GM12864 (cell line): Measurements from ENCODE around the gene APC.

Experiments used
- DNase-seq: peaks from one replicate; pipeline ENCODE4 v3.0.0-alpha.2; 2011; ENCODE audit warnings: low read depth
- H3K4me3 ChIP-seq: 2 replicates; pipeline ENCODE4 v1.5.1; 2011; ENCODE audit warnings: mild to moderate bottlenecking, low read depth, low read length, control low read depth
- CTCF ChIP-seq: IDR thresholded peaks from 2 replicates; pipeline ENCODE4 v1.5.1; 2011; ENCODE audit warnings: low read depth, mild to moderate bottlenecking, moderate library complexity, low read length, control low read depth, inconsistent platforms; ENCODE audit errors: missing control alignments

The APC gene

GRCh38 chr5:112763165-112763564 is 25.5 kb downstream of the APC start:
- DNase-seq, result no peak
- TF ChIP-seq CTCF, result no peak
- no peak overlapping the region for H3K4me3 ChIP-seq

- no peak for DNase-seq
- H3K4me3 ChIP-seq, result no peak overlapping the region
- no peak for TF ChIP-seq CTCF
Measured at GRCh38 chr5:112772124-112772523, 34.4 kb downstream of the APC start.

GRCh38 chr5:112776301-112776856 is 38.7 kb downstream of the APC start:
- no peak for DNase-seq
- no peak overlapping the region for H3K4me3 ChIP-seq
- TF ChIP-seq CTCF, result no peak

DNA sequence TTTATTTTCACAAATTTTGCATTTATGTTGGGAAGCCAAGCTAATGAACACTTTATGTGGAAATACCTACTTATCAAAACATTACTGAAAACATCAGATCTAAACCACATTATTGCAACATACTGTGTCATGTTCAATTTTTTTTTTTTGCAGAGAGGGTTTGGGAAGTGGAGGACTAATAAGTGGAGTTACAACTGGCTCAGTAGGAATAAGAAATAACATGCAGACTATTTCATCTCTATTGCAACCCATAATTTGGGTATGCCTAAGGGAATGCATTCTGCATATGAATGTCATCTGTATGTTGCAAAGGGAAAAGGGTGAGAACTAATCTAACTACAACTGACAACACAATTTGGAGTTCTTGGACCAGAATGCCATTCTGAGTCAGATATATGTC is 41.8 kb downstream of the APC start:
- no peak overlapping the region for H3K4me3 ChIP-seq
- TF ChIP-seq CTCF, result no peak
- no peak for DNase-seq

DNA sequence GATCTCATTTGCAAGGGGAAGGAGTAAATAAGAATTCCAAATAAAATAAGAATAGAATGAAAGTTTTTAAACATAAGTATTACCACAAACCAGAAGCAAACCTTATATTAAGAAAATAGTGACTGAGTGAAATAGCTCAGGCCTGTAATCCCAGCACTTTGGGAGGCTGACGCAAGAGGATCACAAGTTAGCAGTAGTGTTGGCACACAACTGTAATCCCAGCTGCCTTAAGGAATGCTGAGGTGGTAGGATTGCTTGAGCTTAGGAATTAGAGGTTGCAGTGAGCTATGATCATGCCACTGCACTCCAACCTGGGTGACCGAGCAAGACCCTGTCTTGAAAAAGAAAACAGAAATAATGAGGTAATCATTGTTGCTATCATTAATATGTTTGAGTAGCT is 47.0 kb downstream of the APC start:
- no peak overlapping the region for H3K4me3 ChIP-seq
- no peak for TF ChIP-seq CTCF
- no peak for DNase-seq

- no peak overlapping the region for H3K4me3 ChIP-seq
- DNase-seq, result no peak
- no peak for TF ChIP-seq CTCF
Measured at GRCh38 chr5:112787261-112787660, 49.6 kb downstream of the APC start.

- no peak for DNase-seq
- no peak for TF ChIP-seq CTCF
- H3K4me3 ChIP-seq, result no peak overlapping the region
Measured at GRCh38 chr5:112787896-112788295, 50.2 kb downstream of the APC start.
